IMR-90 (cell line): Measurements from ENCODE around the gene SMARCA2.

Experiments
- CEBPB ChIP-seq: IDR thresholded peaks from 2 replicates; pipeline ENCODE4 v1.6.1; 2012; ENCODE audit warnings: low read depth, low read length, improper control_type of control experiment
- CHD1 ChIP-seq: IDR thresholded peaks from 2 replicates; pipeline ENCODE4 v1.6.1; 2012; ENCODE audit warnings: low read depth, low read length, improper control_type of control experiment
- CTCF ChIP-seq: conservative IDR thresholded peaks from 2 replicates; pipeline ENCODE4 v1.5.1; 2012; ENCODE audit warnings: mild to moderate bottlenecking, low read depth, low read length, improper control_type of control experiment
- ELK1 ChIP-seq: fragments of 150-350 bp; IDR thresholded peaks from 2 replicates; pipeline ENCODE4 v1.6.1; 2016; ENCODE audit warnings: low read depth, mild to moderate bottlenecking, low read length, moderate library complexity, borderline replicate concordance
- FOS ChIP-seq: fragments of 150-350 bp; IDR thresholded peaks from 2 replicates; pipeline ENCODE4 v1.6.1; 2016; ENCODE audit warnings: low read depth, low read length
- MAFK ChIP-seq: IDR thresholded peaks from 2 replicates; pipeline ENCODE4 v1.6.1; 2012; ENCODE audit warnings: low read depth, low read length, improper control_type of control experiment
- MAZ ChIP-seq: IDR thresholded peaks from 2 replicates; pipeline ENCODE4 v1.6.1; 2012; ENCODE audit warnings: low read depth, mild to moderate bottlenecking, low read length, improper control_type of control experiment, moderate library complexity, borderline replicate concordance
- MXI1 ChIP-seq: IDR thresholded peaks from 2 replicates; pipeline ENCODE4 v1.6.1; 2012; ENCODE audit warnings: low read depth, mild to moderate bottlenecking, low read length, moderate library complexity, borderline replicate concordance
- POLR2A ChIP-seq: IDR thresholded peaks from 2 replicates; pipeline ENCODE4 v1.6.1; 2012; ENCODE audit warnings: mild to moderate bottlenecking, low read depth, low read length
- RAD21 ChIP-seq: IDR thresholded peaks from 2 replicates; pipeline ENCODE4 v1.6.1; 2012; ENCODE audit warnings: low read length, improper control_type of control experiment
- RCOR1 ChIP-seq: IDR thresholded peaks from 2 replicates; pipeline ENCODE4 v1.6.1; 2012; ENCODE audit warnings: mild to moderate bottlenecking, low read length, improper control_type of control experiment; ENCODE audit not compliant: insufficient replicate concordance
- RFX5 ChIP-seq: IDR thresholded peaks from 2 replicates; pipeline ENCODE4 v1.8.0; 2012; ENCODE audit warnings: low read depth, mild to moderate bottlenecking, low read length, moderate library complexity
- SMC3 ChIP-seq: fragments of 150-350 bp; IDR thresholded peaks from 2 replicates; pipeline ENCODE4 v1.6.1; 2016; ENCODE audit warnings: low read depth, mild to moderate bottlenecking, antibody characterized with exemption, low read length, moderate library complexity
- USF2 ChIP-seq: fragments of 150-350 bp; IDR thresholded peaks from 2 replicates; pipeline ENCODE4 v1.6.1; 2017; ENCODE audit warnings: mild to moderate bottlenecking, antibody characterized with exemption, low read length, low read depth

- TF ChIP-seq POLR2A (no peak), MXI1 (no peak), SMC3 (peak; percentile 32; the same call in 1 of the 2 replicates), CTCF (no peak), CEBPB (no peak), MAFK (no peak), RFX5 (peak; percentile 69), FOS (no peak), RCOR1 (no peak), ELK1 (no peak), RAD21 (0 out of 2 replicates have a peak, but pooled peaks have one; percentile 11), USF2 (no peak), CHD1 (no peak), MAZ (peak; percentile 70; the same call in 1 of the 2 replicates)
These were observed 226.9 kb downstream of the SMARCA2 start for GRCh38 chr9:2241836-2242741.
